Measurements from ENCODE around the gene KLK10. TPM values are rescaled to one million over a fixed set of nuclear protein-coding genes. Genes with fewer than 3 reads are reported as not detected.

KLK10 gene
- total RNA-seq, 4 donors from 2014 or later: 0.22 to 3.1 (median 1.4) TPM; not detected in 1

GRCh38 chr19:51034704-51035103 is 15.2 kb upstream of the KLK10 start, which contains the start of gene KLK12:
KLK12 (minus strand) TSS chr19:51035002; CDS start chr19:51034621, 381 bp downstream.
- H3K27ac ChIP-seq: no peak within 1 kb of the TSS
- TF ChIP-seq POLR2A (IDR thresholded peaks at IDR 0.05) (no peak), CTCF (IDR thresholded peaks at IDR 0.05) (no peak), EP300 (IDR thresholded peaks at IDR 0.05) (no peak)
- H3K4me3 ChIP-seq: no peak within 1 kb of the TSS
- 50 to 51% methylated on average over 11 of the region's 11 CpGs for WGBS, 2 donors
- H3K9me3 ChIP-seq: peaks cover 0 to 3% (median 0%) of the 10 kb centered on the region in 4 donors
- no peaks in the 10 kb centered on the region for H3K4me1 ChIP-seq
- no peaks in the 10 kb centered on the region for H3K36me3 ChIP-seq
- H3K27me3 ChIP-seq: peaks cover 0 to 4% of the 10 kb centered on the region in 2 donors
- no peak for DNase-seq (ENCODE audit: low spot score in 2 of 2)

GRCh38 chr19:51031880-51032225 is 12.3 kb upstream of the KLK10 start:
- Histone ChIP-seq H3K9me3 (peaks cover 0 to 3% (median 0%) of the 10 kb centered on the region in 4 donors), H3K4me3 (no peak overlapping the region), H3K27me3 (peaks cover 0 to 4% of the 10 kb centered on the region in 2 donors), H3K27ac (no peak overlapping the region), H3K36me3 (no peaks in the 10 kb centered on the region), H3K4me1 (no peaks in the 10 kb centered on the region)
- 85 to 94% methylated on average over 18 to 27 of the region's 28 CpGs for WGBS, 2 donors
- TF ChIP-seq POLR2A (IDR thresholded peaks at IDR 0.05) (no peak), CTCF (IDR thresholded peaks at IDR 0.05) (no peak), EP300 (IDR thresholded peaks at IDR 0.05) (no peak)
- DNase-seq (ENCODE audit: low spot score in 2 of 2): no peak

- Histone ChIP-seq H3K27me3 (peaks cover 0 to 6% of the 10 kb centered on the region in 2 donors), H3K27ac (no peak overlapping the region), H3K9me3 (peaks cover 0 to 3% (median 0%) of the 10 kb centered on the region in 4 donors), H3K4me1 (no peaks in the 10 kb centered on the region), H3K36me3 (no peaks in the 10 kb centered on the region), H3K4me3 (no peak overlapping the region)
- 81 to 82% methylated on average over 7 of the region's 7 CpGs for WGBS, 2 donors
- no peak for DNase-seq (ENCODE audit: low spot score in 2 of 2)
- no peak for TF ChIP-seq POLR2A (IDR thresholded peaks at IDR 0.05)
- no peak for TF ChIP-seq EP300 (IDR thresholded peaks at IDR 0.05)
- no peak for TF ChIP-seq CTCF (IDR thresholded peaks at IDR 0.05)
Measured at GRCh38 chr19:51031220-51031879, 11.8 kb upstream of the KLK10 start.

GRCh38 chr19:51030631-51031030 is 11.1 kb upstream of the KLK10 start:
- Histone ChIP-seq H3K4me1 (no peaks in the 10 kb centered on the region), H3K27me3 (peaks cover 0 to 9% of the 10 kb centered on the region in 2 donors), H3K9me3 (peaks cover 0 to 3% (median 0%) of the 10 kb centered on the region in 4 donors), H3K36me3 (no peaks in the 10 kb centered on the region), H3K4me3 (no peak overlapping the region), H3K27ac (no peak overlapping the region)
- WGBS, 2 donors: 80 to 83% methylated on average over 13 of the region's 13 CpGs
- no peak for DNase-seq (ENCODE audit: low spot score in 2 of 2)
- TF ChIP-seq EP300 (IDR thresholded peaks at IDR 0.05): no peak
- TF ChIP-seq POLR2A (IDR thresholded peaks at IDR 0.05): no peak
- no peak for TF ChIP-seq CTCF (IDR thresholded peaks at IDR 0.05)

GRCh38 chr19:51029718-51030117 is 10.2 kb upstream of the KLK10 start:
- no peak for TF ChIP-seq POLR2A (IDR thresholded peaks at IDR 0.05)
- no peak for TF ChIP-seq CTCF (IDR thresholded peaks at IDR 0.05)
- TF ChIP-seq EP300 (IDR thresholded peaks at IDR 0.05): no peak
- Histone ChIP-seq H3K27ac (no peak overlapping the region), H3K4me1 (no peaks in the 10 kb centered on the region), H3K36me3 (no peaks in the 10 kb centered on the region), H3K9me3 (peaks cover 0 to 3% (median 0%) of the 10 kb centered on the region in 4 donors), H3K27me3 (peaks cover 0 to 12% of the 10 kb centered on the region in 2 donors), H3K4me3 (no peak overlapping the region)
- DNase-seq (ENCODE audit: low spot score in 2 of 2): no peak
- 63 to 88% methylated on average over 2 of the region's 2 CpGs for WGBS, 2 donors
